B cell (primary cell): Measurements from ENCODE around the gene ECHDC1. TPM values are rescaled to one million over a fixed set of nuclear protein-coding genes. Genes with fewer than 3 reads are reported as not detected.

Source experiments
- polyA plus RNA-seq: library from polyadenylated mRNA; depleted of rRNA; stranded (reverse); fragments of >200 nt; gene quantifications from 2 replicates; pipeline ENCODE4 v1.2.3, GENCODE V29; 2012
- small RNA-seq: library from RNA; depleted of rRNA; stranded (forward); fragments of <200 nt; gene quantifications from one replicate; pipeline ENCODE3, GENCODE V24; 2012; ENCODE audit warnings: low replicate concordance, low read depth; ENCODE audit not compliant: insufficient read length
- total RNA-seq, 2 donors: library from RNA; stranded (reverse); fragments of 120-200 nt in 1 of 2; gene quantifications; 1 replicate in 1 of 2; 2 replicates in 1 of 2; pipeline versions ENCODE4 v1.2.3 to v1.2.4, GENCODE V29; 2013 to 2022

ECHDC1 gene
- total and polyA plus RNA-seq, 2 donors (not counting 1 experiment from before 2014, with no cell fraction given) = 26.9 to 60.0 TPM

Small RNAs within 50 kb of the gene (small RNA-seq; reads per million reads assigned to genes)
- not detected for gene RNA5SP217

Other genes with a start within 250 kb of the ECHDC1 start
- not detected in 2 replicates for gene RSPO3, start 224.9 kb downstream of the ECHDC1 start, total RNA-seq
- not detected in 2 replicates for gene RSPO3, start 224.9 kb downstream of the ECHDC1 start, polyA plus RNA-seq
- 55.9 and 58.0 TPM in 2 replicates for gene RNF146, start 76.7 kb downstream of the ECHDC1 start, total RNA-seq
- 24.9 and 39.6 TPM in 2 replicates for gene RNF146, start 76.7 kb downstream of the ECHDC1 start, polyA plus RNA-seq
- gene KIAA0408, start 115.8 kb upstream of the ECHDC1 start, total RNA-seq = 0.34 and 0.64 TPM in 2 replicates
- 0.25 and 0.58 TPM in 2 replicates for gene KIAA0408, start 115.8 kb upstream of the ECHDC1 start, polyA plus RNA-seq
- not detected in 2 replicates for gene C6orf58, start 233.6 kb upstream of the ECHDC1 start, total RNA-seq
- not detected in 2 replicates for gene C6orf58, start 233.6 kb upstream of the ECHDC1 start, polyA plus RNA-seq